ENCODE results near the gene DBNDD1.

DBNDD1 gene

DNA sequence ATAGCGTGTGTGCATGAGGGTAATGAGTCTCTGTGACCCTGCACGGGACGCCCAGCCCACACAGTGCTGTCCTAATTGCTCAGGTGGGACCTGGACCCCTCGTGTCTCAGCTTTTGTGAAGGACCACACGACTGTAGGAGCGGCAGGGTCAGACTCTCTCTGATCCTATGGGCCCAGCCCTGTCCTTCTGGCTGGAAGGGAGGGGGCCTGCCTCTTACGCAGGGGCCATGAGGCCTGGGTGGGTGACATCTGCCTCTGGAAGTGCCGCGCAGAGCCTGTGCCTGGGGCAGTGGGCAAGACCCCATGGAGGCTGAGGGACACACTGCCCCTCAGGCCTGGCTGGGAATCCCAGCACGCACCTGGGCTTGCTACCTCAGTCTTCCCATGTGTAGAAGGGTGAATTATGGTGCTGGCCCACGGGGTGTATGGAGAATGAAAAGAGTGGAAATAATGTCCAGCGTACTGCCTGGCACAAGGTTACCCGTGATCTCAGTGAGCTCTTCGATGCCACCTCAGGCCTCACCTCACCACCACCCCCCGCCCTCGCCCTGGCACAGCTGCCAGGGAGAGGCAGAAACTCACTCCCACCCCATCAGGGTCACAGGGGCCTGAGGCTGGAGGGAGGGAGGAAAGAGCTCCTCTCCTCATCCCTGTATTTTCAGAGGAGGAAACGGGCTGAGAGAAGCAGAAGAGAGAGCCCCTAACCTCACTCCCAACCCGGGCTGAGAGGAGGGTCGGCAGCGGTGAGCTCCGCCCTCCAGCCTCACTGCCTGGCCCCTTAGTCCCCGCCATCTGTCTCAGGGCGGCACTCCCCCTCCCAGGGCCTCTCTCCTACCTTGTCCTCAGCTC lies 27.1 kb upstream of the DBNDD1 start:
- in situ Hi-C loops (cut with MboI; ENCODE audit: low sequenced_read_pairs), result no loop called here
- Histone ChIP-seq H3K9me3 (no peaks in the 10 kb centered on the region), H3K27me3 (ENCODE audit: low read depth) (no peaks in the 10 kb centered on the region), H3K4me3 (no peak overlapping the region), H3K4me1 (peaks cover 7% of the 10 kb centered on the region; the same call in 1 of the 2 replicates), H3K36me3 (replicated peaks) (no peaks in the 10 kb centered on the region)
- DNase-seq (ENCODE audit: low spot score in 2 of 2), result peak; percentile 4 to 65

DNA sequence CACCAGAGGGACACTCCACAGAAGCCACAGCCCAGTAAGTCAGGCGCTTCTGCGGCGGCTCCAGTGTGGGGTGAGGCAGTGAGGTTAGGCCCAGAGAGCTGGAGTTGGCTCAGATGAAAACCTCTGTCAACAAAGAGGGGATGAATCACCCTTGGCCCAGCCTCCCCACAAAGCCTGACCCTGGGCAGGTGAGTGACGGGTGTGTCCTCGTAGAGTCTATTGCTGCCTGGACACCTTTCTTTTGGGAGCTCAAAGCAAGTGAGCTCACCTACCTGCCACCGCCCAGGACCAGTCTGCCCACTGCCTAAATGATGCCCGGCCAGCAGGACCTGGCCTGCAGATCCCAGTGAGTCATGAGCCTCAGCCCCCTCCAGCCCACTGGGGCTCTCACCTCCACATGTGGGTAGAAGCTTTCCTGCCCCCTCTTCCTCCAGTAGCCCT lies 24.9 kb upstream of the DBNDD1 start:
- no peaks in the 10 kb centered on the region for H3K27me3 ChIP-seq (ENCODE audit: low read depth)
- no peaks in the 10 kb centered on the region for H3K36me3 ChIP-seq (replicated peaks)
- H3K4me1 ChIP-seq, result peaks cover 4% of the 10 kb centered on the region; the same call in 1 of the 2 replicates
- no peak overlapping the region for H3K4me3 ChIP-seq
- no peak for DNase-seq (ENCODE audit: low spot score in 2 of 2)
- in situ Hi-C loops (cut with MboI; ENCODE audit: low sequenced_read_pairs), result no loop called here
- no peaks in the 10 kb centered on the region for H3K9me3 ChIP-seq

DNA sequence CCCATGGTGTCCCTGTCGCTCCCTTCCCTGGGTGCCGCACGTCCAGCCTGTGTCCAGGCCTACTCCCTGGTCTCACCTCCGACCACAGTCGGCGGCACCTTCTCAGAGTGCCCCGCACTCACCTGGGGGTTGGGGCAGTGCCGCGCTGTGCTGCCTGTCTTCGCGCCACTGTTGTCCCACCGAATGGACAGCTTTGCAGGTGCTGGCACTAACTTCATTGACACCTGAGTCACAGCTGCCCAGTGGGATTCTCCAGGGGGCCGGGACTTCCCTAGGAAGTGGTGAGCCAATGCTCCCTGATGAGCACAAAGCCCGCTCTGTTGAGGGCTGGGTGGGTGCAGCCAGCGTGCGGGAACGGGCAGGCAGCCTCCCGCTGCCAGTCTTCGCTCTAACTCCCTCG lies 24.3 kb upstream of the DBNDD1 start:
- H3K4me3 ChIP-seq, result no peak overlapping the region
- H3K27me3 ChIP-seq (ENCODE audit: low read depth), result no peaks in the 10 kb centered on the region
- H3K36me3 ChIP-seq (replicated peaks), result peaks cover 5% of the 10 kb centered on the region
- peaks cover 4% of the 10 kb centered on the region; the same call in 1 of the 2 replicates for H3K4me1 ChIP-seq
- no peaks in the 10 kb centered on the region for H3K9me3 ChIP-seq
- no peak for DNase-seq (ENCODE audit: low spot score in 2 of 2)
- in situ Hi-C loops (cut with MboI; ENCODE audit: low sequenced_read_pairs), result no loop called here

DNA sequence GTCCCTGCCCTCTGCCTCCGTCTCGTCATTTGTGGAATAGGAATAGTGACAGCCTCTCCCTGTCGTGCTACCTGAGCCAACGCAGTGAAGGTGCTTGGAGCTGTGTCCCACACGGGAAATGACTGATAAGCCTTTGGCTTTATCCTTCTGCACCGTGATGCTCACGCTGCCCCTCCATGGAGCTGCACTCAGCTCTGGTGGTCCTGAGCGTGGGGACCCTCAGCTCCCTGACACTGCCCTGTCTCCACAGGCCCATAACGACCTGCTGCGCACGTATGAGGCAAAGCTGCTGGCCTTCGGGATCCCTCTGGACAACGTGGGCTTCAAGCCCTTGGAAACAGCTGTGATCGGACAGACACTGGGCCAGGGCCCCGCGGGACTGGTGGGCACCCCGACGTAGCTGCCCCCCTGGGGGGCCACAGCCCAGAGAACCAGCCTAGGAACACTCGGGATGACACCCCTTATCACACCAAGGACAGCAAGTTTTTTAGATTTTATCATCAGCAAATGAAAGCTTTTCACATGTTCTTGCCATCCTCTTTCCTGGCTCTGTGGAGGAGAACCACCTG lies 23.8 kb upstream of the DBNDD1 start:
- no peak for DNase-seq (ENCODE audit: low spot score in 2 of 2)
- Histone ChIP-seq H3K9me3 (no peaks in the 10 kb centered on the region), H3K36me3 (replicated peaks) (peaks cover 10% of the 10 kb centered on the region), H3K27me3 (ENCODE audit: low read depth) (no peaks in the 10 kb centered on the region), H3K4me3 (no peak overlapping the region), H3K4me1 (peaks cover 4% of the 10 kb centered on the region; the same call in 1 of the 2 replicates)
- in situ Hi-C loops (cut with MboI; ENCODE audit: low sequenced_read_pairs), result no loop called here

DNA sequence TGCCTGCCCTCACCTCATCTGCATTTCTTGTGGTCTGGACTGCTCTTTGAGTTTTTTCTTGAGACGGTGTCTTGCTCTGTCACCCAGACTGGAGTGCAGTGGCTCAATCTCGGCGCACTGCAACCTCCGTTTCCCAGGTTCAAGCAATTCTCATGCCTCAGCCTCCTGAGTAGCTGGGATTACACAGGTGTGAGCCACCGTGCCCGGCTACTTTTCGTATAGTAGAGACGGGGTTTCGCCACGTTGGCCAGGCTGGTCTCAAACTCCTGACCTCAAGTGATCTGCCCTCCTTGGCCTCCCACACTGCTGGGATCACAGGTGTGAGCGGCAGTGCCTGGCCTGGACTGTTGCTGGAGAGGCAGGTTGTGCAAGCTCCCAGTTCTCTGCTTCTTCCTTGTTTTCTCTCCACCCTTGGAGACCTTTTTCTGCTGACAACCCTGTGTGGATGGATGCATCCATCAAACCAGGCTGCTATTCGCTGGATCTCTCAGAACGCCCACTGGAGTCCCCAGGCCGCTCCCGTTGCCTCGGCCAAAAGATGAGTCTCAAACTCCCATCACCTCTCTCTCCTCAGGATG lies 22.7 kb upstream of the DBNDD1 start:
- peaks cover 17% of the 10 kb centered on the region for H3K36me3 ChIP-seq (replicated peaks)
- no peak for DNase-seq (ENCODE audit: low spot score in 2 of 2)
- no peaks in the 10 kb centered on the region for H3K27me3 ChIP-seq (ENCODE audit: low read depth)
- no peaks in the 10 kb centered on the region for H3K9me3 ChIP-seq
- H3K4me3 ChIP-seq, result no peak overlapping the region
- in situ Hi-C loops (cut with MboI; ENCODE audit: low sequenced_read_pairs), result no loop called here
- no peaks in the 10 kb centered on the region; the same call in 1 of the 2 replicates for H3K4me1 ChIP-seq

DNA sequence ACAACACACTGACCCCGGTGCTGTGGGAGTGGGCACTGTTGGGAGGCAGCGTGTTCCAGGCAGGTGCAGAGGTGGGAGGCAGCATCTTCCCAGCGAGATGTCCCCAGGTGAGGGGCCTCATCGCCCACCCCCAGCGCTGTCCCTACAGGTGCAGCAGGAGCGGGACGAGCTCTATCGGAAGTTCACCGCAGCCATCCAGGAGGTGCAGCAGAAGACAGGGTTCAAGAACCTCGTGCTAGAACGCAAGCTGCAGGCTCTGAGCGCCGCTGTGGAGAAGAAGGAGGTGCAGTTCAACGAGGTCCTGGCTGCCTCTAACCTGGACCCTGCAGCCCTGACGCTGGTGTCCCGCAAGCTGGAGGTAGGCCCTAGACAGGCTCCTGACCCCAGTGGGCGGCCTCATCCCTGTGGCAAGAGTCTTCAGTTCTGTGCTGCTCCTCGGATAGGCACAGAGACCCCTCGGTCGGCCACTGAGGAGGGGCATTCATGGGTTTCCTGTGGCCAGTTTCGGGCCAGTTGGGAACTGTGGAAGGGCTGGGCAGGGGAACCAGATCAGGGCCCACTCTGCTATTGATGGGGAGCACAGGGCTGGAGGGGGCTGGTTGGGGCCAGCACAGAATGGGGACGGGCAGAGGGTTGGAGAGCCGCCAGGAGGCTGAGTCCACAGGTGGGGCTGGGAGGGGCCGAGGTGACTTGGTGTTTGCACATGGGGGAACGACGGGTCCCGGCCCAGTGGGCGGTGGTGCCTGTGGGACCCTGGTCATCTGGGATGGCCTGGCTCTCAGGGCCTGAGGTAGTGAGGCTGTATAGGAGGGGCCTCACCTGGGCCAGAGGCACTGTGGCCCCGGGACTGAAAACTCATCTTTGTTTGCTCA lies 21.1 kb upstream of the DBNDD1 start:
- H3K4me1 ChIP-seq, result no peaks in the 10 kb centered on the region
- H3K4me3 ChIP-seq, result no peak overlapping the region
- H3K36me3 ChIP-seq (replicated peaks), result peaks cover 33% of the 10 kb centered on the region
- in situ Hi-C loops (cut with MboI; ENCODE audit: low sequenced_read_pairs), result no loop called here
- H3K27me3 ChIP-seq (ENCODE audit: low read depth), result no peaks in the 10 kb centered on the region
- DNase-seq (ENCODE audit: low spot score in 2 of 2), result no peak
- no peaks in the 10 kb centered on the region for H3K9me3 ChIP-seq

DNA sequence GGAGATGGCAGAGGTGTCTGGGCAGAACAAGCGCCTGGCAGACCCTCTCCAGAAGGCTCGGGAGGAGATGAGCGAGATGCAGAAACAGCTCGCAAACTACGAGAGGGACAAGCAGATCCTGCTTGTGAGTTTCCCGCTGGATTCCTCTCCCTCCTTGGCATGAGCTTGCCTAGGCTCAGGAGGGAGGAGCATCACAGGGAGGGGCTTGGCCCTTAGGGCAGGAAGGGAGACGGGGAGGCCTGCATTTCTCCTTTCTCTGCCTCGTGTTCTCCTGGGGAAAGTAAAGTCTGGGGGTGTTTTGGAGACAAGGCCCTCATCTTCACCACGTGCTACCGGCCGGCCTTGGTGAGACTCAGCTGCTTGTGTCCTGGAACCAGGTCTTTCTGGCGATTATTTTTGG lies 18.0 kb upstream of the DBNDD1 start:
- DNase-seq (ENCODE audit: low spot score in 2 of 2), result no peak
- Histone ChIP-seq H3K4me1 (no peaks in the 10 kb centered on the region), H3K27me3 (ENCODE audit: low read depth) (no peaks in the 10 kb centered on the region), H3K4me3 (no peak overlapping the region), H3K9me3 (no peaks in the 10 kb centered on the region), H3K36me3 (replicated peaks) (peaks cover 47% of the 10 kb centered on the region)
- in situ Hi-C loops (cut with MboI; ENCODE audit: low sequenced_read_pairs), result no loop called here

DNA sequence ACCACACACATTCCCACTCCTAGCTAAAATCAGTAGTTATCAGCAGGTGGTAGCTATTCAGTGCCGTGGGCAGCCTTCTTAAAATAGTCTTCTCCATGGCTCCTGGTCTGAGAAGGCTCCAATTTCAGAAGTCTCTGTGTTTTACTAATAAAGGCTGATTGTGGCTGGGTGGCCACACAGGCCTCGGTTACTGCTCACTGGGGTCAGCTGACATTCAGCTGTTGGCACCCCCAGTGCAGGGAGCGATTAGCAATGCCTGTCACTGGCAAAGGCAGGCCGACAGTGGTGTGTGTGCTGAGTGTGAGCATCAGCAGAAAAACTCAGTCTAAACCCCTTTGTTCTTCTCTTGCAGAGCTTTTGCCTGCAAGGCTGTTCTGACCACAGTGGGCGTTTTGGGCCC lies 16.6 kb upstream of the DBNDD1 start:
- in situ Hi-C loops (cut with MboI; ENCODE audit: low sequenced_read_pairs), result no loop called here
- Histone ChIP-seq H3K27me3 (ENCODE audit: low read depth) (no peaks in the 10 kb centered on the region), H3K9me3 (no peaks in the 10 kb centered on the region), H3K4me1 (no peaks in the 10 kb centered on the region), H3K36me3 (replicated peaks) (peaks cover 56% of the 10 kb centered on the region), H3K4me3 (no peak overlapping the region)
- no peak for DNase-seq (ENCODE audit: low spot score in 2 of 2)

DNA sequence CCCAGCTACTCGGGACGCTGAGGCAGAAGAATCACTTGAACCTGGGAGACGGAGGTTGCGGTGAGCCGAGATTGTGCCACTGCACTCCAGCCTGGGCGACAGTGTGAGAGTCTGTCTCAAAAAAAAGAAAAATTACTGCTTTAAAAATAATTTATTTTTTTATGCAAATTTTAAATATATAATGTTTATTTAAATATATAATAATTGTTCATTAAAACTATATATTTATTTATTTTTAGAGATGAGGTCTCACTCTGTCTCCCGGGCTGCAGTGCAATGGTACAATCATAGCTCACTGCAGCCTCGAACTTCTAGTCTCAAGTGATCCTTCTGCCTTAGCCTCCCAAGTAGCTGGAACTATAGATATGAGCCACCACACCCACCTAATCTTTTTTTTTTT lies 15.2 kb upstream of the DBNDD1 start:
- Histone ChIP-seq H3K27me3 (ENCODE audit: low read depth) (no peaks in the 10 kb centered on the region), H3K4me3 (no peak overlapping the region), H3K9me3 (no peaks in the 10 kb centered on the region), H3K4me1 (no peaks in the 10 kb centered on the region), H3K36me3 (replicated peaks) (peaks cover 56% of the 10 kb centered on the region)
- in situ Hi-C loops (cut with MboI; ENCODE audit: low sequenced_read_pairs), result no loop called here
- DNase-seq (ENCODE audit: low spot score in 2 of 2), result no peak

DNA sequence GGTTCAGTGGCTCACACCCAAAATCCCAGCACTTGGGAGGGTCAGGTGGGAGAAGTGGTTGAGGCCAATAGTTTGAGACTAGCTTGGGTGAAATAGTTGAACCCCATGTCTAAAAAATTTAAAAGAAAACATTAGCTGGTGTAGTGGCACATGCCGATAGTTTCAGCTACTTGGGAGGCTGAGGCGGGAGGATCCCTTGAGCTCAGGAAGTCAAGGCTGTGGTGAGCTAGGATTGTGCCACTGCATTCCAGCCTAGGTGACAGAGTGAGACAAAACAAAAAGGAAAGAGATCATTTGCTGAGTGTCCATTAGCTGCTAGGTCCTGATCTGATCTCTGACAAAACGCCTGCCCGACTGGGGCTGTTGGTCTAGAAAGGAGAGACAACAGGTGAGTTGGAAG lies 14.1 kb upstream of the DBNDD1 start:
- DNase-seq (ENCODE audit: low spot score in 2 of 2), result no peak
- in situ Hi-C loops (cut with MboI; ENCODE audit: low sequenced_read_pairs), result no loop called here
- no peaks in the 10 kb centered on the region for H3K4me1 ChIP-seq
- no peak overlapping the region for H3K4me3 ChIP-seq
- H3K36me3 ChIP-seq (replicated peaks), result peaks cover 56% of the 10 kb centered on the region
- H3K9me3 ChIP-seq, result no peaks in the 10 kb centered on the region
- H3K27me3 ChIP-seq (ENCODE audit: low read depth), result no peaks in the 10 kb centered on the region

DNA sequence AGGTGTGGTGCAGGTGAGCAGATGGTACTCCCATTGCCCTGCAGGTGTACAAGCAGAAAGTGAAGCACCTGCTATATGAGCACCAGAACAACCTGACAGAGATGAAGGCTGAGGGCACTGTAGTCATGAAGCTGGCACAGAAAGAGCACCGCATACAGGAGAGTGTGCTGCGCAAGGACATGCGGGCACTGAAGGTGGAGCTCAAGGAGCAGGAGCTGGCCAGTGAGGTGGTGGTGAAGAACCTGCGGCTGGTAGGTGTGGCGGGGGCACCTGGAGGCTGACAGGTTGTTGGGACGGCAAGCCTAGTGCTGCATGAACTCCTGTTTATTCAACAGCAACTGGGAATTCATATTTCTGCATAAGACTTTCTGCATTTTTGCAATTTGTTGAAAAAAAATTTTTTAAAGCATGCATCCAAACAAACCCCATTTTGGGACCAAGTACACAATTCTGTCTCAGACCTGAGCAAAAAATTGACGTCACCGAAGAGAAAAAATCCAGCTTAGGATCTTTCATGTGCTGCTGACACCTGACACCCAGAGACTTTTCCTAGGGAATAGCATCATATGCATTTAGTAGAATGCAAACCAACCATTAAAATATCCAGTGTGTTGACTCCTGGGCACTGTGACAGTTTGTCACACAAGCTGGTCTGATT lies 13.5 kb upstream of the DBNDD1 start:
- peaks cover 51% of the 10 kb centered on the region for H3K36me3 ChIP-seq (replicated peaks)
- no peaks in the 10 kb centered on the region for H3K27me3 ChIP-seq (ENCODE audit: low read depth)
- no peak overlapping the region for H3K4me3 ChIP-seq
- in situ Hi-C loops (cut with MboI; ENCODE audit: low sequenced_read_pairs), result no loop called here
- H3K9me3 ChIP-seq, result no peaks in the 10 kb centered on the region
- no peaks in the 10 kb centered on the region for H3K4me1 ChIP-seq
- no peak for DNase-seq (ENCODE audit: low spot score in 2 of 2)

DNA sequence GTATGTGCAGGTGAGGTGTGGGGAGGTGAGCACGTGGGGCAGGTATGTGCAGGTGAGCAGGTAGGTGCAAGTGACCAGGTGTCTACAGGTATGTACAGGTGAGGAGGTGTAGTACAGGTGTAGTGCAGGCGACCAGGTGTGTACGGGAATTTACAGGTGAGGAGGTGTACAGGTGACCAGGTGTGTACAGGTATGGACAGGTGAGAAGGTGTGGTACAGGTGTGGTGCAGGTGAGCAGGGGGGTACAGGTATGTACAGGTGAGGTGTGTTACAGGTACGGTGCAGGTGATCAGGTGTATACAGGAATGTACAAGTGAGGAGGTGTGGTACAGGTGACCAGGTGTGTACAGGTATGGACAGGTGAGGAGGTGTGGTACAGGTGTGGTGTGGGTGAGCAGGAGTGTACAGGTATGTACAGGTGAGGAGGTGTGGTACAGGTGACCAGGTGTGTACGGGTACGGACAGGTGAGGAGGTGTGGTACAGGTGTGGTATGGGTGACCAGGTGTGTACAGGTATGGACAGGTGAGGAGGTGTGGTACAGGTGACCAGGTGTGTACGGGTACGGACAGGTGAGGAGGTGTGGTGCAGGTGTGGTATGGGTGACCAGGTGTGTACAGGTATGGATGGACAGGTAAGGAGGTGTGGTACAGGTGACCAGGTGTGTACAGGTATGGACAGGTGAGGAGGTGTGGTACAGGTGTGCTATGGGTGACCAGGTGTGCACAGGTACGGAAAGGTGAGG lies 12.8 kb upstream of the DBNDD1 start:
- H3K9me3 ChIP-seq, result no peaks in the 10 kb centered on the region
- H3K4me1 ChIP-seq, result no peaks in the 10 kb centered on the region
- in situ Hi-C loops (cut with MboI; ENCODE audit: low sequenced_read_pairs), result no loop called here
- no peak overlapping the region for H3K4me3 ChIP-seq
- DNase-seq (ENCODE audit: low spot score in 2 of 2), result peak in 1 of 2 experiments; percentile 27
- peaks cover 50% of the 10 kb centered on the region for H3K36me3 ChIP-seq (replicated peaks)
- no peaks in the 10 kb centered on the region for H3K27me3 ChIP-seq (ENCODE audit: low read depth)
